Common myeloid progenitor, CD34-positive (primary cell): ENCODE measurements around the gene ZNF438.
A peak's percentile ranks its signal among the peaks of the same experiment; 100 is the strongest.
"Not testable (repeated sequence)": the region's sequence is repeated elsewhere in the genome, so short reads cannot be mapped to it uniquely, and the experiment has no call there.

ENCODE experiments used
- CTCF ChIA-PET: fragments of 350-600 bp; sonication (Branson Sonifier 250); formaldehyde crosslinking; loops from one replicate; lab custom pipeline; 2021; ENCODE audit warnings: antibody characterized with exemption; lab: Charles Lee
- POLR2A ChIA-PET: fragments of 350-600 bp; sonication (Branson Sonifier 250); formaldehyde crosslinking; loops from one replicate; lab custom pipeline; 2021; ENCODE audit warnings: antibody characterized with exemption; lab: Charles Lee
- DNase-seq, 3 donors: peaks; one replicate each; pipeline versions ENCODE4 v3.0.0 to v3.0.0-alpha.2; 2013
- H3K27ac ChIP-seq, 2 experiments: 1 replicate in 1 of 2; 2 replicates in 1 of 2; pipeline ENCODE4 v1.7.0; 2013; ENCODE audit warnings: inconsistent platforms in 2 of 2, low read length in 2 of 2, mild to moderate bottlenecking in 2 of 2, low read depth in 1 of 2, moderate library complexity in 1 of 2; ENCODE audit not compliant: severe bottlenecking in 2 of 2, insufficient read depth in 1 of 2, poor library complexity in 1 of 2
- H3K27me3 ChIP-seq, 5 experiments: replicated peaks in 2 of 5; 1 replicate in 3 of 5; 2 replicates in 2 of 5; pipeline versions ENCODE4 v1.6.1 to v1.7.0; 2013; ENCODE audit warnings: low read length in 4 of 5, mild to moderate bottlenecking in 2 of 5, moderate library complexity in 2 of 5, inconsistent platforms in 1 of 5; ENCODE audit not compliant: insufficient read depth in 5 of 5, control insufficient read depth in 4 of 5
- H3K36me3 ChIP-seq, 4 experiments: 1 replicate in 2 of 4; 2 replicates in 2 of 4; pipeline versions ENCODE4 v1.6.1 to v1.7.0; 2013; ENCODE audit warnings: low read length in 3 of 4, control low read depth in 1 of 4, mild to moderate bottlenecking in 1 of 4; ENCODE audit not compliant: control insufficient read depth in 4 of 4, insufficient read depth in 4 of 4
- H3K4me1 ChIP-seq, 4 experiments: 1 replicate in 3 of 4; 2 replicates in 1 of 4; pipeline versions ENCODE4 v1.6.1 to v1.7.1; 2013; ENCODE audit warnings: low read length in 3 of 4, mild to moderate bottlenecking in 3 of 4, control low read depth in 1 of 4, inconsistent platforms in 1 of 4, moderate library complexity in 1 of 4; ENCODE audit not compliant: control insufficient read depth in 4 of 4, insufficient read depth in 4 of 4; ENCODE audit errors: control extremely low read depth in 1 of 4
- H3K4me3 ChIP-seq, 7 experiments: 1 replicate in 4 of 7; 2 replicates in 3 of 7; pipeline versions ENCODE4 v1.5.1 to v1.7.0; 2013; ENCODE audit warnings: mild to moderate bottlenecking in 7 of 7, low read length in 6 of 7, moderate library complexity in 6 of 7, inconsistent platforms in 2 of 7, low read depth in 2 of 7, control low read depth in 1 of 7; ENCODE audit not compliant: insufficient read depth in 4 of 7, control insufficient read depth in 1 of 7; ENCODE audit errors: extremely low read depth in 1 of 7
- H3K9me3 ChIP-seq, 5 experiments: 1 replicate in 4 of 5; 2 replicates in 1 of 5; pipeline versions ENCODE4 v1.6.1 to v1.7.1; 2013; ENCODE audit warnings: low read length in 4 of 5, mild to moderate bottlenecking in 2 of 5, inconsistent platforms in 1 of 5, low read depth in 1 of 5, moderate library complexity in 1 of 5; ENCODE audit not compliant: control insufficient read depth in 4 of 5, insufficient read depth in 2 of 5; ENCODE audit errors: control extremely low read depth in 1 of 5
- WGBS: methylation state at CpG from one replicate; pipeline ENCODE4 v1.1.5; 2013; ENCODE audit not compliant: insufficient coverage; 5-methylcytosine and 5-hydroxymethylcytosine counted together

Gene ZNF438

GRCh38 chr10:30949218-30949617, 82.4 kb downstream of the ZNF438 start:
- WGBS: no CpG with 5 or more reads among the region's 4 CpGs
- H3K4me3 ChIP-seq, H3K36me3 ChIP-seq, DNase-seq, CTCF ChIA-PET, H3K4me1 ChIP-seq, H3K27me3 ChIP-seq, H3K27ac ChIP-seq, POLR2A ChIA-PET: not testable (repeated sequence)
- H3K9me3 ChIP-seq: peaks cover 0 to 12% (median 0%) of the 10 kb centered on the region in 5 experiments

DNA sequence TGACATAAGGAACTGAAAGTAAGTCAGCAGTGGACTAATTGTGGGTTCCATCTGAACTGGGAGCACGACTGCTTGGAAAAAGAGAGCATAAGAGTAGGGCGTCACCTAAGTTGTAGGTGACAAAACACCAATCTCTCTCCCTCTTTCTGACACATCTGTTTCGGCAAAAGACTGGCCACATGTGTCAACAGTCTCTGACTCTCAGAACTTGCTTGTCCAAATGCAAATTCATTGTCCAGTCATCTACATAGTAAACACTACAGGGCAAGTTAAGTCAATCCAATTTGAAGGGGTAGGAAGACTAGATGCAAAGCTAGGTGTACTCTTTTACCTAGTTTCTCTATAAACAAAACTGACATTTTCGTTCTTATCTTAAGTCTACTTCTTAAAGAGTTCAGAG, 87.7 kb downstream of the ZNF438 start:
- Histone ChIP-seq H3K4me1 (no peaks in the 10 kb centered on the region), H3K36me3 (peaks cover 0 to 2% (median 0%) of the 10 kb centered on the region in 4 experiments), H3K27ac (no peak overlapping the region), H3K27me3 (no peaks in the 10 kb centered on the region), H3K9me3 (peaks cover 0 to 7% (median 0%) of the 10 kb centered on the region in 5 experiments), H3K4me3 (no peak overlapping the region)
- CTCF ChIA-PET: no interaction called here
- DNase-seq: no peak
- 100% methylated on average over 2 of the region's 4 CpGs for WGBS
- POLR2A ChIA-PET: no interaction called here

- no peak for DNase-seq
- Histone ChIP-seq H3K4me1 (no peaks in the 10 kb centered on the region), H3K27me3 (no peaks in the 10 kb centered on the region), H3K4me3 (no peak overlapping the region), H3K9me3 (peaks cover 0 to 7% (median 0%) of the 10 kb centered on the region in 5 experiments), H3K27ac (no peak overlapping the region), H3K36me3 (peaks cover 0 to 2% (median 0%) of the 10 kb centered on the region in 4 experiments)
- CTCF ChIA-PET: no interaction called here
- POLR2A ChIA-PET: no interaction called here
Observed at GRCh38 chr10:30943451-30943850, 88.2 kb downstream of the ZNF438 start.

DNA sequence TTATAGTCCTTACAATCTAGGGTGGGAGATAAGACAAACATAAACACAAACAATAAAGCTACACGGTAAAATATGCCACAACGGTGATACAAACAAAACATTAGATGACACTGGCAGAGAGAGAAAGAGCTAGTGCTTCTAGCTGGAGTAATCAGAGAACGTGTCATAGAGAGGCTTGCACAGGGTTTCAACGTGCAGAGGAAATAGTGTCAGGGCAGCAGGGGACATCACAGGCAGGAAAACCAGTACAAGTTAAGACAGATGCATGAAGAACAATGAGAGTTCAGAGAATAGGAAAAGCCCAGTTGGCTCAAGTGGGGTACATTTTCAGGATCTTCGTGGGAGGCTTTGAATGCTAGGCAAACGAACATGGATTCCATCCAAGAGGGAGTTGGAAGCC, 91.4 kb downstream of the ZNF438 start:
- WGBS: 99% methylated on average over 6 of the region's 6 CpGs
- POLR2A ChIA-PET: no interaction called here
- H3K4me3 ChIP-seq: no peak overlapping the region
- no peaks in the 10 kb centered on the region for H3K27me3 ChIP-seq
- no peak overlapping the region for H3K27ac ChIP-seq
- no peak for DNase-seq
- no peaks in the 10 kb centered on the region for H3K4me1 ChIP-seq
- H3K9me3 ChIP-seq: peaks cover 0 to 4% (median 0%) of the 10 kb centered on the region in 5 experiments
- H3K36me3 ChIP-seq: peaks cover 0 to 3% (median 1%) of the 10 kb centered on the region in 4 experiments
- CTCF ChIA-PET: no interaction called here

GRCh38 chr10:30939643-30940251, 91.9 kb downstream of the ZNF438 start:
- POLR2A ChIA-PET: no interaction called here
- H3K36me3 ChIP-seq: peaks cover 0 to 3% (median 1%) of the 10 kb centered on the region in 4 experiments

GRCh38 chr10:30935078-30935477, 96.6 kb downstream of the ZNF438 start:
- POLR2A ChIA-PET: no interaction called here
- no peaks in the 10 kb centered on the region for H3K4me1 ChIP-seq
- CTCF ChIA-PET: no interaction called here
- peaks cover 0 to 3% (median 2%) of the 10 kb centered on the region in 4 experiments for H3K36me3 ChIP-seq
- H3K27me3 ChIP-seq: no peaks in the 10 kb centered on the region
- H3K27ac ChIP-seq: no peak overlapping the region
- WGBS: no CpG with 5 or more reads among the region's 1 CpG
- peak in 1 of 3 donors; percentile 19 for DNase-seq
- no peak overlapping the region for H3K4me3 ChIP-seq
- peaks cover 0 to 4% (median 0%) of the 10 kb centered on the region in 5 experiments for H3K9me3 ChIP-seq

More at GRCh38 chr10:30939643-30940251, 91.9 kb downstream of the ZNF438 start:
- no peak overlapping the region for H3K4me3 ChIP-seq
- CTCF ChIA-PET: no interaction called here
- peaks cover 0 to 4% (median 0%) of the 10 kb centered on the region in 5 experiments for H3K9me3 ChIP-seq
- no peak overlapping the region for H3K27ac ChIP-seq
- H3K27me3 ChIP-seq: no peaks in the 10 kb centered on the region
- H3K4me1 ChIP-seq: no peaks in the 10 kb centered on the region
- no peak for DNase-seq

DNA sequence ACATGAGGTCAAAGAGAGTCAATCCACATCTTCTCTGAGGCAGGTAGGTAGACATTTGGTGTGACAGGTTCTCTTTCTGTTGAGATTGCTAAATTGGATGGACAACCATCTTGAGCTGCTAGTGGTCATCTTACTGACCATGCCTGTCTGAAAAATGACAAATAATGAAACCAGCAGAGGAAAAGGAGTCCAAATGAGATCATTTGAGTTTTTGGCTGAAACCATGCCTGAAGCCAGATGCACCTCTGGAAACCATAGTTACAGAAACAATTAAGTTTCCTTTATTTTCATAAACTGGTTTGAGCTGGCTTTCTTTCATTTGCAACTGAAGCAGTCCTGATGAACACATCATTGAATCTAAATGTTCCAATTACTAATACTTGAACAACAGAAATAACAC, 100.6 kb downstream of the ZNF438 start:
- POLR2A ChIA-PET: no interaction called here
- DNase-seq: no peak
- Histone ChIP-seq H3K4me3 (no peak overlapping the region), H3K36me3 (peaks cover 0 to 3% (median under 1%) of the 10 kb centered on the region in 4 experiments), H3K4me1 (peaks cover 0 to 8% (median 4%) of the 10 kb centered on the region in 4 experiments), H3K27me3 (no peaks in the 10 kb centered on the region), H3K27ac (no peak overlapping the region), H3K9me3 (peaks cover 0 to 3% (median 0%) of the 10 kb centered on the region in 5 experiments)
- CTCF ChIA-PET: no interaction called here
